Stimulated activated CD8-positive, alpha-beta memory T cell treated with anti-CD3 and anti-CD28 coated beads, Interleukin-15, amount 100 ng/mL, for 1 hour (primary cell): ENCODE measurements around the gene SINHCAF.
A peak's percentile ranks its signal among the peaks of the same experiment; 100 is the strongest.
"Not testable (repeated sequence)": the region's sequence is repeated elsewhere in the genome, so short reads cannot be mapped to it uniquely, and the experiment has no call there.

Experiments
- DNase-seq: peaks from one replicate; pipeline ENCODE4 v3.0.0-alpha.2; 2020; ENCODE audit warnings: low read depth

The SINHCAF gene

GRCh38 chr12:31325877-31326631 lies at the start of gene SINHCAF:
SINHCAF (minus strand) TSS chr12:31326150; CDS start chr12:31298204, 27,946 bp downstream.
- peak; percentile 98 for DNase-seq

- DNase-seq = not testable (repeated sequence)
Observed at GRCh38 chr12:31375422-31375821, 49.5 kb upstream of the SINHCAF start.

GRCh38 chr12:31371256-31371620 lies 45.3 kb upstream of the SINHCAF start:
- no peak for DNase-seq

- DNase-seq = no peak
Observed at GRCh38 chr12:31370531-31371255, 44.7 kb upstream of the SINHCAF start.

- no peak for DNase-seq
Observed at GRCh38 chr12:31369712-31370521, 44.0 kb upstream of the SINHCAF start.

GRCh38 chr12:31368666-31369361 lies 42.9 kb upstream of the SINHCAF start:
- DNase-seq = no peak

GRCh38 chr12:31366104-31366621 lies 40.2 kb upstream of the SINHCAF start:
- no peak for DNase-seq

- DNase-seq = no peak
Observed at GRCh38 chr12:31363831-31364230, 37.9 kb upstream of the SINHCAF start.

GRCh38 chr12:31363416-31363809 lies 37.5 kb upstream of the SINHCAF start:
- no peak for DNase-seq

- DNase-seq = no peak
Observed at GRCh38 chr12:31362759-31363415, 36.9 kb upstream of the SINHCAF start.

GRCh38 chr12:31362115-31362758 lies 36.3 kb upstream of the SINHCAF start:
- DNase-seq = no peak

GRCh38 chr12:31361730-31362114 lies 35.8 kb upstream of the SINHCAF start:
- DNase-seq = no peak

GRCh38 chr12:31355747-31356107 lies 29.8 kb upstream of the SINHCAF start:
- no peak for DNase-seq

GRCh38 chr12:31353750-31354708 lies 28.1 kb upstream of the SINHCAF start:
- no peak for DNase-seq

GRCh38 chr12:31346267-31346666 lies 20.3 kb upstream of the SINHCAF start:
- no peak for DNase-seq

GRCh38 chr12:31343139-31343538 lies 17.2 kb upstream of the SINHCAF start:
- DNase-seq = no peak

GRCh38 chr12:31342286-31342685 lies 16.3 kb upstream of the SINHCAF start:
- DNase-seq = no peak

GRCh38 chr12:31339831-31340622 lies 14.1 kb upstream of the SINHCAF start:
- no peak for DNase-seq

GRCh38 chr12:31337952-31338351 lies 12.0 kb upstream of the SINHCAF start:
- DNase-seq = no peak
